ENCODE measurements around the gene PEX12.

The PEX12 gene

DNA sequence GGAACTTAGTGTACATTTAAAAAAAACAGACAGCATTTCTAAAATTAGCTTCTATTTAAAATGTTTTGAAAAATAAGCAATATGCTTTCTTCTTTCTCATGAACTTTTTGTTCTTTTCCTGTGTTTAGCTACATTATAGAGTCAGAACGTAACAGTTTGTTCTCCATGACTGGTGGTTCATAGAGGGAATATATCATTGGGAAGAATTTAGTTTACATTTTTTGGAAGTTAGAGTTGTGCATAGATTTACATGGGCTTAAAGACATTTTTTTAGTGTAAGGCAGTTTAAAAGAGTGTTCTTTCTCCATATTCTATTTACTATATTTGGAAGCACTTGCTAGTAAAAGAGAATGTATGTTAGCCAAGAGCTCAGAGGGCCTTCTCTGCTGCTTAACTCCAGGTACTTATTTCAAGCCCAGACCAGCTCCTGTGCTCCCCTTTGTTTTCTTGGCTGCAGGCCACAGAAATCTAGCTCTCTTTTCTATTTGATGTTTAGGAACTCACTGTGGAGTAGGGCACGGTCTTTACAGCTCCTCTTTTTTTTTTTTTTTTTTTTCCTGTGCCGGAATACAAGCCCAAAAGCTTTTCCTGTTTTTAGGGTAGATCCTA is 29.0 kb upstream of the PEX12 start:
- FAIRE-seq (no peak), DNase-seq (ENCODE audit: insufficient read length, low spot score) (no peak)
- TF ChIP-seq TAF1 (IDR thresholded peaks at IDR 0.05; ENCODE audit: low read depth, low read length) (no peak), SPI1 (IDR thresholded peaks at IDR 0.05; ENCODE audit: low read depth, low read length) (no peak), POU2F2 (IDR thresholded peaks at IDR 0.05; ENCODE audit: low read depth, low read length) (no peak), PAX5 (IDR thresholded peaks at IDR 0.05; ENCODE audit: insufficient read depth, low read length, severe bottlenecking) (no peak), POLR2A (IDR thresholded peaks at IDR 0.05; ENCODE audit: low read depth, low read length) (no peak), POLR2AphosphoS5 (IDR thresholded peaks at IDR 0.05; ENCODE audit: low read depth, low read length) (no peak)

DNA sequence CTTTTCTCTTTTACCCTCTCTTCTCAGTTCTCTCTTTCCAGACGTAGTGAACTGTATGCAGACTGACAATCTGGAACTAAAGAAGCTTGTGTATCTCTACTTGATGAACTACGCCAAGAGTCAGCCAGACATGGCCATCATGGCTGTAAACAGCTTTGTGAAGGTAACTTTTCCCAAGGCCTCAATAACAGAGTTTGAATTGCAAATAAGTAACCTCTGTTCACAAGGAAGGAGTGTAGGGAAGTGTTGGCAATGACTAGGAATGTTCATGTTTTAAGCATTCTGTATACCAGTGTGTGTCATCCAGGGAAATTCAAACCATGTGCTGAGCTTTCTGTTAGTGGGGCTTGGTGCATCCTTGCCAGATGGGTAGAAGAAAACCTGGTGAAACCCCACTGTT is 27.3 kb upstream of the PEX12 start:
- FAIRE-seq = no peak
- DNase-seq (ENCODE audit: insufficient read length, low spot score) = no peak
- no peak for TF ChIP-seq POLR2AphosphoS5 (IDR thresholded peaks at IDR 0.05; ENCODE audit: low read depth, low read length)
- no peak for TF ChIP-seq PAX5 (IDR thresholded peaks at IDR 0.05; ENCODE audit: insufficient read depth, low read length, severe bottlenecking)
- TF ChIP-seq POU2F2 (IDR thresholded peaks at IDR 0.05; ENCODE audit: low read depth, low read length) = no peak
- no peak for TF ChIP-seq SPI1 (IDR thresholded peaks at IDR 0.05; ENCODE audit: low read depth, low read length)
- no peak for TF ChIP-seq POLR2A (IDR thresholded peaks at IDR 0.05; ENCODE audit: low read depth, low read length)
- no peak for TF ChIP-seq TAF1 (IDR thresholded peaks at IDR 0.05; ENCODE audit: low read depth, low read length)

DNA sequence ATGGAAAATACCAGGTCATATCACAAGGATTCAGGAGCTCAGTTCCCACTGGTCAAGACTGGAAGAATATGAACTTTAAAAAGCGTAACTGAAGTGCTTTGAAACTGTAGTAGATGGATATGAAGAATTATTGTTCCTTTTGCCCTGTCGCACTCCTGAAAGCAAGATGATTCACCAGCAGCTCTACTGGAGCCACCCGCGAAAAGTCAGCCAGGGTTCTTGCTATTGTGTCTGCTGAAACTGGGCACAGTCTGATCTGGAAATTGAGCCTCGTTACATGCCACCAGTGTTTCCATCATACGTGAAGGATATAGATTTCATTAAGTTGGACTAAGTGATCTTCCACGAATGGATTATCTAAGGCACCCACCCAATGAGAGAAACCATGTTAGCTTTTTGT is 25.3 kb upstream of the PEX12 start:
- no peak for FAIRE-seq
- TF ChIP-seq PAX5 (IDR thresholded peaks at IDR 0.05; ENCODE audit: insufficient read depth, low read length, severe bottlenecking) (no peak), TAF1 (IDR thresholded peaks at IDR 0.05; ENCODE audit: low read depth, low read length) (no peak)
- no peak for DNase-seq (ENCODE audit: insufficient read length, low spot score)

DNA sequence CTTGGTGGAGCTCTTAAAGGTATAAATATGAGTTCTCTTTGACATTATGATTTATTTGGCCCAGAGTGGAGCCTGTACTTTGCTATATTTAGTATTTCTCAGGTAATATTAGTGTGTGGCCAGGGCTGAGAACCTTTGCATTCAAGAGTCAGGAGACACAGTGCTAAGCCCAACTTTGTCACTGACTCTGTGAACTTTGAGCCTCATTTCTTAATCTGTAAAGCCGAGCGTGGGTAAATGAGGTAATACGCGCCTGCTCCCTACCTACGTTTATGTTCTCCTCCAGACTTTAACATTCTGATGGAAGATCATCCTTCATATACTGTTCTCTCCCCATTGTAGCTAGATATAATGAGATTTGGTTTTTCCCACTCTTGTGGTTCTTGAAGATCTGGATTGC is 19.2 kb upstream of the PEX12 start:
- FAIRE-seq (no peak), DNase-seq (ENCODE audit: insufficient read length, low spot score) (no peak)
- TF ChIP-seq POU2F2 (IDR thresholded peaks at IDR 0.05; ENCODE audit: low read depth, low read length) = no peak

DNA sequence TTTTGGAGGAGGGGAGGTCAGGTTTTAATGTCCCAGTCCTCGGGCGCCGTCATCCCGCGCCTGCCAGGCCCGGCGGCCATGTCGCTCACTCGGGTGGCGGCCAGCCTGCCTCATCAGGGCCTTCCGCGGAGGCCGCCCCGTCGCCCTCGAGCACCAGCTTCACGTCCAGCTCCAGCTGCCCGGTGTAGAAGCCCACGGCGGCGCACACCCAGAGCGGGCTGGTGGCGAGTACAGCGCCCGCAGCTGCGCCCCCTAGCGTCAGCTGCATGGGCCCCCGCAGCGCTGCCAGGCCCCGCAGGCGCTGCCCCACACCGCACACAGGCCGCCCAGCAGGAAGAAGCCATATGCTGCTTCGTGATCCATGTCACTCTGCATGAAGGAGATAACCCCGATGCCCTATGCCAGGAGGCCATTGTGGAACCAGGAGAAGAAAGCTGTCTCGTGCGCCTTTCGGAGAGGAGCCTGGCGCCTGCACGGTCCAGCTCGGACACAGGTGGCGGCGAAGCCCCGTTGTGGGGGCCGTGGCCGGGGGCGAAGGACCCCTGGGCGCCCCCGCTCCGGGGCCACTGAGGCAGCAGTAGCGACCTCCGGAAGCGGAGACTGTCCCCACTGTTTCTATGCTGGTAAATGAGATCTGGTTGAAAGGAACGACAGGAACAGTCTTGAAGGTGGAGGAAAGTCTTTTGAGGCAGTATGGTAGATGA is 18.3 kb upstream of the PEX12 start:
- DNase-seq (ENCODE audit: insufficient read length, low spot score) = no peak
- TF ChIP-seq PAX5 (IDR thresholded peaks at IDR 0.05; ENCODE audit: insufficient read depth, low read length, severe bottlenecking) = no peak
- no peak for TF ChIP-seq POLR2AphosphoS5 (IDR thresholded peaks at IDR 0.05; ENCODE audit: low read depth, low read length)
- no peak for TF ChIP-seq POU2F2 (IDR thresholded peaks at IDR 0.05; ENCODE audit: low read depth, low read length)
- TF ChIP-seq POLR2A (IDR thresholded peaks at IDR 0.05; ENCODE audit: low read depth, low read length) = no peak
- FAIRE-seq = no peak

DNA sequence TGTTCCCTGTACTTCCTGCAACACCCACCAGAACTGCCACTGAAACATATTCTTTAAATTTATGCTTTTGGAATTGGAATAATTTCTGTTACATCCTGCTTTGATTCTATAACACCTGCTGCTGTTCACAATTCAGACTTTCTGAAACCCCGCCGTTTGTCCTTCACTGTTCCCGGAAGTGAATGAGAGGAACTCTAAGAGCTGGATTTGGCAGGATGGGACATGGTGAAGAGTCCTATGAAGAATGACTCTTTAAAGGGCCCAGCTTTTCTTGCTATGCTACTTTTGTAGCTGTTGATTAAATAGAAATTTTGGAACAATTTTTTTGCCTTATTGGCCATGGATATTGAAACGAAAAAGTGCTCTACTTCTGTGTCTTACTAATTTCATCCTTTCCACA is 17.7 kb upstream of the PEX12 start:
- TF ChIP-seq PAX5 (IDR thresholded peaks at IDR 0.05; ENCODE audit: insufficient read depth, low read length, severe bottlenecking) (no peak), POU2F2 (IDR thresholded peaks at IDR 0.05; ENCODE audit: low read depth, low read length) (no peak), TAF1 (IDR thresholded peaks at IDR 0.05; ENCODE audit: low read depth, low read length) (no peak), POLR2AphosphoS5 (IDR thresholded peaks at IDR 0.05; ENCODE audit: low read depth, low read length) (no peak), SPI1 (IDR thresholded peaks at IDR 0.05; ENCODE audit: low read depth, low read length) (no peak), POLR2A (IDR thresholded peaks at IDR 0.05; ENCODE audit: low read depth, low read length) (no peak)
- FAIRE-seq (no peak), DNase-seq (ENCODE audit: insufficient read length, low spot score) (no peak)

DNA sequence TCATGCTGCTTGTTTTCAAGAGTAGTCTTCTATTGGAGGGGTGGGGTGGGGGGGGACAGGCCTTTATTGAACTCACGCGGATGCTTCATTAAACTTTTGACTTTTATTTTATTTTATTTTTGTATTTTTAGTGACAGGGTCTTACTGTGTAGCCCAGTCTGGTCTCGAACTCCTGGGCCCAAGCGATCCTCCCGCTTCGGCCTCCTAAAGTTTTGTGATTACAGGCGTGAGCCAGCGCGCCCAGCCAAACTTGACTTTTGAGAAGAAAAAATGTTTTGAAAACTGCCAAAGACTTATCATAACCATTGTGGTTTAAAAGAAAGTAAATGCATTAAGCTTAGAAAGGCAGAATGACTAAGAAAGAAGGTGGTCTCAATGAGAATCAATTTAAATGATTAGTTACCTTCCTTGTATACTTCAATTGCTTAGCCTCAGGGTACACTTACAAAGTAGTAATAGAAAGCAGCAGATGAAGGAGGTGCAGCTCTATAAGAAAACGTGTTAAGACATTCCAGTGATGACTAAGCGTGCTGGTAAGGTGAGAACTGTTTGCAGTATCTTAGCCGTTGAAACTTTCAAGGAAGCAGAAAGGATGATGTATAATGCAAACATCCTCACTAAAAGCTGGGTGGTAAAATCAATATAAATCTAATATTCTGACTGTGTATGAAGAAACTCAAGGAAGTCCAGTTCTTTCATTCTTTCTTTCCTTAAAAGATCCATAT is 10.0 kb upstream of the PEX12 start:
- no peak for DNase-seq (ENCODE audit: insufficient read length, low spot score)
- TF ChIP-seq TAF1 (IDR thresholded peaks at IDR 0.05; ENCODE audit: low read depth, low read length) (no peak), SPI1 (IDR thresholded peaks at IDR 0.05; ENCODE audit: low read depth, low read length) (no peak), PAX5 (IDR thresholded peaks at IDR 0.05; ENCODE audit: insufficient read depth, low read length, severe bottlenecking) (no peak), POU2F2 (IDR thresholded peaks at IDR 0.05; ENCODE audit: low read depth, low read length) (no peak), POLR2AphosphoS5 (IDR thresholded peaks at IDR 0.05; ENCODE audit: low read depth, low read length) (no peak), POLR2A (IDR thresholded peaks at IDR 0.05; ENCODE audit: low read depth, low read length) (no peak)
- peak; percentile 72 for FAIRE-seq

DNA sequence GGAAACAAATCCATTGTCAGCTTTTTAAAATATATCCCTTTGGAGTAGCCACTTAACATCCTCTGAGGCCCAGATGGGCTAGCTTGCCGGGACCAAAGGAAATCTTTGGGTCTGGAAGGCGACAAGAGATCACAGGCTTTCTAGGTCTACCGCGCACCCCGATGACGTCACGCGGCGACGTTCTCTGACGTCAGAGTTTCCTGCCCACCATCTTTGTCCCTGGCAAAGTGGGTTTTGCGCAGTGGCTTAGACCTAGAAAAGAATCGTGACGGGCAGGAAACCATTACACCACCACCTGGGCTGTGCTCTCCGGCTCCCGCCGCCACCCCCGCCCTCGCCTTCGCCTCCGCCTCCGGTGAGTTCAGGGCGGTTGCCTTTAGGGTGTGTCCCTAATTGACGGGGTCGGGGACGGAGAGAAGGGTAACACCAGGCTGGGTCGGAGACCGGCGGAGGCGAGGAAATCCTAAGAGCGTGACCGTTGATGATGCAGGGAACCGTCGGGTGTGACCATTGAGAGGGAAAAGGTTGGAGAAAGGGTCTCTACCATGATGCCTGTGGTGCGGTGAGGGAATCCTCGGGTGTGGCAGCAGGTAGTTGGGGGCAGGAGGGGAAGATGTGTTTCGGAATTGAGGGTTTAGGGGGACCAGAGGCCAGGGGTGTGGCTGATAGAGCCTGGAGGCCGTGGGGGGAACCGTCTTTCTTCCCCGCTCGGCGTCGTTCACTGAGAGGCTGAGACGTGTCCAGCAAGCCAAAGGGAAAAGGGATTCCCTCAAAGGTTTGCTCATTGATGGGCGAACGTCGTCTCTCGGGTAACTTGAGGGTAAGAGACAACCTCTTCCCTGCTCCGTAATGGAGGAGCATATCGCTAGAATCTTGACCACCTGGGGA is 8.9 kb upstream of the PEX12 start, which contains the start of gene AP2B1:
Gene AP2B1 (plus strand): TSS at position 249 of the 888 bp plus-strand sequence. CDS start 6,709 bp downstream, outside the sequence.
- TF ChIP-seq POLR2A (IDR thresholded peaks at IDR 0.05; ENCODE audit: low read depth, low read length) (peak; percentile 93), SPI1 (IDR thresholded peaks at IDR 0.05; ENCODE audit: low read depth, low read length) (no peak), PAX5 (IDR thresholded peaks at IDR 0.05; ENCODE audit: insufficient read depth, low read length, severe bottlenecking) (peak; percentile 68), TAF1 (IDR thresholded peaks at IDR 0.05; ENCODE audit: low read depth, low read length) (peak; percentile 67; the same call in 1 of the 2 replicates), POU2F2 (IDR thresholded peaks at IDR 0.05; ENCODE audit: low read depth, low read length) (peak; percentile 52), POLR2AphosphoS5 (IDR thresholded peaks at IDR 0.05; ENCODE audit: low read depth, low read length) (peak; percentile 69; the same call in 1 of the 2 replicates)
- peak; percentile 68 for DNase-seq (ENCODE audit: insufficient read length, low spot score)
- FAIRE-seq = peak; percentile 96

DNA sequence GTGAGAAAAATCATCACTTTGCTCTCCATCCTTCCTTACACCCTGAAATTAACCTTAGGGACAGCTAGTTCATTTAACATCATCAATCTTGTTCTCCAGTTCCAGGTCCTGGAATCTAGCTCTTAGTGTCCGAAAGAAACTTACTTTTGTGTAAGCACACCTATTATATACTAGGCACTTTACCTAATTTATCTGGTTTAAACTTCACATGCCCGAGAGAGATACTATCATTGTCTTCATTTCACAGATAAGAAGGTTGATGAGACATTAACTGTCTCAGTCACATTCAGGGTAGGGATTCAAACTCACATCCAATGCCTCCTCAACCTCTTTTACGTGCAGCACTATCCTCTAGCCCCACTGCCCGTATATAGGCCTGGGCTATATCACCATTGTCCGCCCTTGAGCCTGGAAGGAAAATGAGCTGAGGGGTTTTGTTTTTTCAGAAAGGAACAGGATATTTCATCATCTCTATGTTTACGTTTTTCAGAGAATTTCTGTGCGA is 8.2 kb upstream of the PEX12 start:
- TF ChIP-seq PAX5 (IDR thresholded peaks at IDR 0.05; ENCODE audit: insufficient read depth, low read length, severe bottlenecking) = no peak
- no peak for TF ChIP-seq POU2F2 (IDR thresholded peaks at IDR 0.05; ENCODE audit: low read depth, low read length)
- TF ChIP-seq SPI1 (IDR thresholded peaks at IDR 0.05; ENCODE audit: low read depth, low read length) = no peak
- TF ChIP-seq TAF1 (IDR thresholded peaks at IDR 0.05; ENCODE audit: low read depth, low read length) = no peak
- no peak for TF ChIP-seq POLR2AphosphoS5 (IDR thresholded peaks at IDR 0.05; ENCODE audit: low read depth, low read length)
- no peak for TF ChIP-seq POLR2A (IDR thresholded peaks at IDR 0.05; ENCODE audit: low read depth, low read length)
- FAIRE-seq = no peak

More for the DNA sequence above, 8.2 kb upstream of the PEX12 start:
- DNase-seq (ENCODE audit: insufficient read length, low spot score) = no peak

Data from GM12891 (cell line).